Tibial nerve (tissue), 3 donors: ENCODE data around the gene ADGRE1.

Experiments
- POLR2A ChIP-seq, 2 donors: fragments of 450-650 bp; IDR thresholded peaks; one replicate each; pipeline ENCODE4 v1.6.1; 2017; ENCODE audit warnings: antibody characterized with exemption in 2 of 2, mild to moderate bottlenecking in 2 of 2, moderate library complexity in 2 of 2
- TF ChIP-seq, protein P1 (sequence below), 5 experiments: fragments of 200-600 bp in 3 of 5; fragments of 450-650 bp in 2 of 5; sonication (generic) in 3 of 5; IDR thresholded peaks; one replicate each; pipeline ENCODE4 v1.5.1; 2016 to 2019; ENCODE audit warnings: antibody characterized with exemption in 5 of 5, mild to moderate bottlenecking in 3 of 5, moderate library complexity in 2 of 5

GRCh38 chr19:6958791-6959190, 71.4 kb downstream of the ADGRE1 start:
- no peak for TF ChIP-seq POLR2A (IDR thresholded peaks at IDR 0.05)
- TF ChIP-seq, protein P1, sequence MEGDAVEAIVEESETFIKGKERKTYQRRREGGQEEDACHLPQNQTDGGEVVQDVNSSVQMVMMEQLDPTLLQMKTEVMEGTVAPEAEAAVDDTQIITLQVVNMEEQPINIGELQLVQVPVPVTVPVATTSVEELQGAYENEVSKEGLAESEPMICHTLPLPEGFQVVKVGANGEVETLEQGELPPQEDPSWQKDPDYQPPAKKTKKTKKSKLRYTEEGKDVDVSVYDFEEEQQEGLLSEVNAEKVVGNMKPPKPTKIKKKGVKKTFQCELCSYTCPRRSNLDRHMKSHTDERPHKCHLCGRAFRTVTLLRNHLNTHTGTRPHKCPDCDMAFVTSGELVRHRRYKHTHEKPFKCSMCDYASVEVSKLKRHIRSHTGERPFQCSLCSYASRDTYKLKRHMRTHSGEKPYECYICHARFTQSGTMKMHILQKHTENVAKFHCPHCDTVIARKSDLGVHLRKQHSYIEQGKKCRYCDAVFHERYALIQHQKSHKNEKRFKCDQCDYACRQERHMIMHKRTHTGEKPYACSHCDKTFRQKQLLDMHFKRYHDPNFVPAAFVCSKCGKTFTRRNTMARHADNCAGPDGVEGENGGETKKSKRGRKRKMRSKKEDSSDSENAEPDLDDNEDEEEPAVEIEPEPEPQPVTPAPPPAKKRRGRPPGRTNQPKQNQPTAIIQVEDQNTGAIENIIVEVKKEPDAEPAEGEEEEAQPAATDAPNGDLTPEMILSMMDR (IDR thresholded peaks at IDR 0.05) = no peak
